Epithelial cell of umbilical artery (primary cell): Measurements from ENCODE around the gene MARCHF10. TPM values are rescaled to one million over a fixed set of nuclear protein-coding genes. Genes with fewer than 3 reads are reported as not detected.

Source experiments
- total RNA-seq: library from RNA; depleted of rRNA; stranded (reverse); fragments of >200 nt; gene quantifications from 2 replicates; pipeline ENCODE4 v1.2.3, GENCODE V29; 2014

The MARCHF10 gene
- under 0.01 TPM in 1 of 2 replicates, not detected in the other for total RNA-seq

GRCh38 chr17:62807812-62808575, at the start of gene MARCHF10:
Gene MARCHF10, minus strand, starts transcription at chr17:62808314. Its CDS starts 6,579 bp downstream, at chr17:62801735.

Other genes with a start within 250 kb of the MARCHF10 start
- 37.8 and 92.2 TPM in 2 replicates for gene MRC2, start 180.6 kb downstream of the MARCHF10 start, total RNA-seq
- gene TANC2, start 157.9 kb upstream of the MARCHF10 start, total RNA-seq, result 8.7 and 26.3 TPM in 2 replicates